NOMO-1 treated with dmso at 0.1 percent for 144 hours (cell line): ENCODE measurements around the gene TBL1XR1.

ENCODE experiments used
- DNase-seq: peaks from one replicate; lab custom pipeline; 2025; ENCODE audit not compliant: unreplicated experiment; lab: John Stamatoyannopoulos, UW

The TBL1XR1 gene

GRCh38 chr3:176969506-176969905, 227.8 kb downstream of the TBL1XR1 start:
- no peak for DNase-seq
